GM21423 (cell line): ENCODE measurements around the gene LHX5.

ENCODE experiments used
- ATAC-seq: cut with Tn5 transposase; IDR thresholded peaks from one replicate; pipeline ENCODE4 v1.9.1; 2021; ENCODE audit warnings: mild to moderate bottlenecking, moderate library complexity; ENCODE audit not compliant: unreplicated experiment

The LHX5 gene

GRCh38 chr12:113466454-113467141, 5.1 kb downstream of the LHX5 start:
- ATAC-seq: no peak

GRCh38 chr12:113465808-113466453, 5.7 kb downstream of the LHX5 start:
- ATAC-seq: no peak

GRCh38 chr12:113464852-113465719, 6.6 kb downstream of the LHX5 start:
- no peak for ATAC-seq

DNA sequence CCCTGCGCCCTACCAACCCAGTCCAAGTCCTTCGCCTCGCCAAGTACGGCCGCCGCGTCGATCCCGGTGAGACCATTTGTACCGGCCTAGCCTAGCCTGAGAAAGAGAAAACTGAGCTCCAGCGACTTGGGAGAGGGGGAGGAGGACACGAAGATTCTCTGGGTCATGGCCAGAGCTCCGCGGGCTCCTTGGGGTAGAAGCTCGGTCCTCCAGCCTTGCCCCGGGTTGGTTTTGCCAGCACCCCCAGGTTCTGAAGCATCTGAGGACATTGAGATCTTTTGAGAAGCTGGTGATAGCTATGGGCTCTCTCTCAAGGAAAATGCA, 7.3 kb downstream of the LHX5 start:
- no peak for ATAC-seq

DNA sequence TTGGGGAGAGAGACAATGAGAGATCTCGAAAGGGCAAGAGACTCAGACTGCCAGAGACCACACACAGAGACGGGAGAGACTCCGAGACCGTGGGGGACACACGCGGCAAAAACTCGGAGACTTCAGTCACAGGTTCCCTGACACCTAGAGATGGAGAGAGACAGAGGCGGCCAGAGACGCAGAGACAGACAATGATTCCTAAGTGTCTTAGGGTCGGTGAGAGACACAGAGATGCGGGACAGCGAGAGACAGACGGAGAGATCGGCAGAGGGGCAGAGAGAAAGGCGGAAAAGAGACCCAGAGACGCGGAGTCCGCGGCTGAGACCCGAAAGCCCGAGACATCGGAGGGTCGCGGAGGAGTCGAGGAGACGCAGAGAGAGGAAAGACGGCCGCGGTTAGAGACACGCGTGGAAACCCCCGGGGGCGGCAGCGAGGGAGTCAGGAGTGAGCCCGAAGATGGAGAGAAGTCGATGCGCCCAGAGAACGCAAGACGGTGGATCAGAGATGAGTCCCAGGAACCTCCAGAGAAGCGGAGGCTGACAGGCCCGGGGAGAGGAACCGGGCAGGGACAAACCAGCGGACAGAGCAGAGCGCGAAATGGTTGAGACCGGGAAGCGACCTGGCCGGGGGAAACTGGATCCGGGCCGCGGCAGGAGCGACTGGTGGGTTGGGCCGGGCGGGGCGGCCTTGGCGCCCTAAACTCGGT, 7.8 kb downstream of the LHX5 start:
- ATAC-seq: no peak

GRCh38 chr12:113462998-113463745, 8.5 kb downstream of the LHX5 start:
- no peak for ATAC-seq

- ATAC-seq: no peak
Observed at GRCh38 chr12:113462117-113462774, 9.4 kb downstream of the LHX5 start.

DNA sequence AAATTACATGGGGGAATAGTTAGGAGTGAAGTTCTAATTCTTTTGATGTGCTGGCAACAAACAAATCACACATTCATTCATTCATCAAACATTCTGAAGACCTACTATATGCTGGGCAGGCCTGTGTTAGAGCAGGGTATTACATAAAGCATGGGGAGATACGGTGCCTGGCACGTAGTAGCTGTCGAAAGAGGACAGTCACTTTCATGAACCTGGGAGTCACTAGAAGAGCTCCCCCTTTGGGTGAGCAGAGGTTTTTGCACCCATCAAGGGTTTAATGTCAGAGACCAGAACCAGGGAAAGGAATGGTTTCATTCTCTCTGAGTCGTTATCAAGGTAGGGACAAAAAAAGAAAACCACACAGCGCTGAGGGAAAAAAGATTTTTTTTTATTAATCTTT, 10.0 kb downstream of the LHX5 start:
- no peak for ATAC-seq

- no peak for ATAC-seq
Observed at GRCh38 chr12:113459981-113460380, 11.7 kb downstream of the LHX5 start.

DNA sequence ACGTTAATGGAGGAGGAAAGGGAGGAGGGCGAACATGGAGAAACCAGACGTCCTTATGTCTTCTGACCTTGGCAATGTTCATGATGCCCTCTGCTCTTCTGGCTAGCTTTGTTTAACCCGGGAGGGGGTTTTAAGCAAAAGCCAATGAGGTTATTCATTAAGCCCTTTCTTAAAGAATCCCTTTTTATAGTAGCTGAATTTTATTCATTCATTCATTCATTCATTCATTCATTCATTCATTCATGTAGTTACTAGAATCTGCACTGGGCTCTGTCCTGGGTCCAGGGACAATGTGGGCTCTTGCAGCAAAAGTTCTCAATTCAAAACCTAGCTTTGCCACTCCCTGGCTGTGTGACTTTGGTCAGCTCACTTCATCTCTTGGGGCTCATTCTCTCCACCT, 14.0 kb downstream of the LHX5 start:
- no peak for ATAC-seq

GRCh38 chr12:113457185-113457584, 14.5 kb downstream of the LHX5 start:
- ATAC-seq: no peak

- ATAC-seq: no peak
Observed at GRCh38 chr12:113456761-113457160, 14.9 kb downstream of the LHX5 start.

- no peak for ATAC-seq
Observed at GRCh38 chr12:113456199-113456598, 15.5 kb downstream of the LHX5 start.

DNA sequence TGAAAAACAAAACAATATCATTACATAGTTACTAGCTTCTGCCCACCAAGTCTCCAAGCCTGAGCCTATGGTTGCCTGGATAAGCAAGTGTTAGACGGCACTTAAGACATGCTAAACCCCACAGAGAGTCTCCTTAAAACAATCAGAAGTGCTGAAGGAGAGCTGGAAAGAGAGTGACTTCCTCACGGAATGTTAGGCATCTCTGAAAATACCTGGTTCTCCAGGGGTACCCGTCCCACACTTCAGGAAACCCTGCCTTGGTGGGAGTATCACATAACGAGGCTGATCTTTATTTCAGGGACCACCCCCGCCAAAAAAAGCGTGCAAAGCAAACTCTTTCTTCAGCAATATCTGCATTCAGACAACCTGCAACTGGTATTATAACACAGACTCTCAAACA, 18.3 kb downstream of the LHX5 start:
- no peak for ATAC-seq

DNA sequence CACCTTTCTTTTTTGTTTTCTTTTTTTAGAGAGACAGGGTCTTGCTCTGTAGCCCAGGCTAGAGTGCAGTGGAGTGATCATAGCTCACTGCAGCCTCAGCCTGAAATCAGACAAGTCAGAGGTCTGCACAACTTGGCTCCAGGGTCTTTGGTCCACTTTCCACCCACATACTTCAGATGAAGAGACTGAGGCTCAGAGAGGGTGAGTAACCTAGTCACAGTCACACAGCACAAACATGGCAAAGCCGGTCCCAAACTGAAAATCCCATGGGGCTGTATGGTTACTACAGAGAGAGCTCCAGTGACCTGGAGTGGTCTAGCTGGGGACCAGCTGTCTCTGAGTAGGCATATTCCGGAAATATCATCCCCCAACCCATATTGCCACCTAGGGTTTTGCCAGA, 19.2 kb downstream of the LHX5 start:
- ATAC-seq: no peak

DNA sequence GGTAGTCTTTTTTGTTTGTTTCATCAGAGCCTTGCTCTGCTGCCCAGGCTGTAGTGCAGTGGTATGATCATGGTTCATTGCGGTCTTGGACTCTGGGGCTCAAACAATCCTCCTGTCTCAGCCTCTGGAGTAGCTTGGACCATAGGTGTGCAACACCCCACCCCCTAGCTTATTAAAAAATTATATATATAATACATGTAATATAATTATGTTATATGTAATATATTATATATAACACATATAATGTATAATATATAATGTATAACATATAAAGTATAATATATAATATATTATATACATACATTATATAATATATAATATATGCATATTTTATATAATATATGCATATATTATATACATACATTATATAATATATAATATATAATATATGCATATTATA, 21.8 kb downstream of the LHX5 start:
- ATAC-seq: no peak

DNA sequence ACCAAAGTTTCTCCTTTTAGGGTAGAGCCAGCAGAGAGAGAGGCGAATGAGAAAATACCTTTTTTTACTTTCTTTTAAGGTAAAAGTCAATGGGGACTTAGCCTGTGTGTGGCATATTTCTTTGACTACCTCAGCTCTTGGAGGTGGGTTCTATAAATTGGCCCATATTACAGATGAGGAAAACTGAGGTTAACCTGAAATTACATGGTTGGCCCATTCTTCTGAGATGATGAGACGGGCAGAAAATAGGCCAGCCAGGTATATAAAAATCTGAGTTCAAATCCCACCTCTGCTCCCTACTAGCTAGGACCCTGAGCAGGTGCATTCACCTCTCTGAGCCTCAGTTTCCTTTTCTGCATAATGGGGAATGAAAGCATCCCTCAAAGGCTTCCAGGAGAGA, 22.4 kb downstream of the LHX5 start:
- no peak for ATAC-seq

- ATAC-seq: no peak
Observed at GRCh38 chr12:113448873-113449272, 22.8 kb downstream of the LHX5 start.

DNA sequence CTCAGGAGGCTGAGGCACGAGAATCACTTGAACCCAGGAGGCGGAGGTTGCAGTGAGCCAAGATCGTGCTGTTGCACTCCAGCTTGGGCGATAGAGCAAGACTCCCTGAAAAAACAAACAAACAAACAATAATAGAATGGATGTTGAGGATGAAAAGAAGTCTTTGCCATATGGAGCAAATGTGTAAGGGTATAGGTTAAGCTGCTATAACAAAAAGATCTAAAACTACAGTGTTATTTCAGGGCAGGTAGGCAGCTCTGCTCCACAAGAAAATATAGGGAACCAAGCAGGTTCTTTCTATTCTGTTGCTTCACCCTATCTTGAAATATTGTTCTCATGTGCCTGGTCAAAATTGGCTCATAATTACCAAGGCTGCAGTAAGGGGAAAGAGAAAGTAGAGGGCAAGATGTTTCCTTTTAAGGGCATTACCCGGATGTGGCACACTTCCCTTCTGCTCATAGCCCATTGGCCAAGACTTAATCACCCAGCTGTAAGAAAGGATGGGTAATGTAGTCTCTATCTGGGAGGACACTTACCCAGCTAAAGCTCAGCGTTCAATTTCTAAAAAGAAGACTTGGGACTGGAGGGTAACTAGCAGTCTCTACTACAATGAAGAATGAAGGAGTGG, 26.0 kb downstream of the LHX5 start:
- no peak for ATAC-seq

DNA sequence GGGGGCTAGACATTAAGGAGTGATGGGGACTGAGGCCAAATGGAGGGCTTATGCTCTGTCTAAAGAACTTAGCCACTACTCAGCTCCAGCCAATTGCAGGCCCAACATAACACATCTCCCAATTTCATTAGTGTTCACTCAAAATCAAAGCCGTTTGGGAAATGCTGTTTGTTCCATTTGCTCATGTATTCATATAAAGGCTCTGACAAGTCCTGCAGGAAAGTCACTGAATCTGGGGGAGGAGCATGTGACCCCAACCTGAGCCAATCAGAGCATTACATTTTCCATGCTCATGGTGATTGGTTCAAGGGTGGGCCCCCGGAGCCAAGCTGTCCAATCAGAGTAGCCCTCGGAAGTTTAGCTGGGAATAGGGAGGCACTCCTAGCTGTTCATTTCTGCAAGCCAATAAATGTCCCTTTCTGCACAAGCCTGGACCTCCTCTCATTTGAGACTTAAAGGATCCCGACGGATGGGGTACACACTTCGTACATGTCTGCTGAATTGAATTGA, 28.6 kb downstream of the LHX5 start:
- no peak for ATAC-seq
